SK-N-SH treated with all-trans-retinoic acid at 6 μM for 48 hours (cell line): ENCODE data around the gene MSRB3.

Source experiments
- CREB5 ChIP-seq: fragments of 250-450 bp; sonication (Bioruptor Pico); IDR thresholded peaks from 2 replicates; pipeline ENCODE4 v1.5.1; 2020; ENCODE audit warnings: low read depth, mild to moderate bottlenecking, moderate library complexity
- RARB ChIP-seq: fragments of 250-450 bp; sonication (Bioruptor Pico); IDR thresholded peaks from 2 replicates; pipeline ENCODE4 v1.8.0; 2021; ENCODE audit warnings: mild to moderate bottlenecking, moderate library complexity
- ZFP30 ChIP-seq: fragments of 450-650 bp; formaldehyde crosslinking; IDR thresholded peaks from 2 replicates; pipeline ENCODE4 v1.5.0; 2022; ENCODE audit warnings: mild to moderate bottlenecking, moderate library complexity
- ZNF8 ChIP-seq: fragments of 450-650 bp; formaldehyde crosslinking; IDR thresholded peaks from 2 replicates; pipeline ENCODE4 v1.5.0; 2020; ENCODE audit warnings: mild to moderate bottlenecking, moderate library complexity

DNA sequence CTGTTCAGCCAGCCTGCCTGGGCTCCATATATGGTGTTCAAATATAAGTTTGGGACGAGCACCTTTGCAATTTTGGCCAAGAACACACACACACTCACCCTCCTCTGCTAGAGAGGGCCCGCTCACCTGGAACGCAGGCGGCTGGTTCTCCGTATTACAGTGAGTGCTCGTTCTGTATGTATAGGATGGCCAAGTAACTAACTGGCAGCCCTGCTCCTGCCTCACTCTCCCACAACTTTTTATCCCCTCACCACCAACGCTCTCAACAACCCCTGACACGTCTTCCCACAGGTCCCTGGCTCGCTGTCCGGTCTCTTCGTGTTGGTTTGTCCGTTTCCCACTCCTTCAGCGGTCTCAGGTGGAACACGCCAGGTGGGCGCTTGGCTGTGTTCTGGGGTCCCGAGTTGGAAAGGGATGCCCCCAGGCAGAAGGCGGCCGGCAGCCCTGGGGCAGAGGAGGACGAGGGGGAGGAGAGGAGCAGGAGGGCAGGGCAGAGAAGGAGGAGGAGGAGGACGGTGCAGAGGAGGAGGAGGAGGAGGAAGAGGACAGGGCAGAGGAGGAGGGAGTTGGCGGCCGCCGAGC is 398 bp upstream of the MSRB3 start:
- no peak for TF ChIP-seq ZNF8 (CRISPR knock-in tag)
- TF ChIP-seq ZFP30 (CRISPR knock-in tag), result no peak
- no peak for TF ChIP-seq CREB5 (CRISPR knock-in tag)
- TF ChIP-seq RARB (CRISPR knock-in tag), result no peak
